Measurements from ENCODE around the gene RBBP4.

DNA sequence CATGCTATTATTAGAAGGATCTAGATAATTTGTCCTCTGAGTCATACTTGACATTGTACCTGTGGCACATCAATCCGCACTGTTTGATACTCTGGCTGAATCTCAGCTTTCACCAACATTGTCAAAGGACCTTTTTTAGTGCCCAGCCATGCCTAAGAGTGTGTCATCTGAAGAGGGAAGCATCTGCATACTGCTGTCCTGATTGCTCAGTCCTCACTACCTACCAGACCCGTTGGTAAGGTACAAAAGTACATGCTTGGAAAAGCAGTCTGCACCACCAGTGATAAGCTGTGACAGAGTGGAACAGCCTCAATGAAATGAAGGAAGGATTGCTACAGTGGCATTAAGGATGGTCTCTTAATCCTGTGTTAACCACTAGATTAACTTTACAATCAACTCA is 34.5 kb downstream of the RBBP4 start:
- TF ChIP-seq, protein P1, sequence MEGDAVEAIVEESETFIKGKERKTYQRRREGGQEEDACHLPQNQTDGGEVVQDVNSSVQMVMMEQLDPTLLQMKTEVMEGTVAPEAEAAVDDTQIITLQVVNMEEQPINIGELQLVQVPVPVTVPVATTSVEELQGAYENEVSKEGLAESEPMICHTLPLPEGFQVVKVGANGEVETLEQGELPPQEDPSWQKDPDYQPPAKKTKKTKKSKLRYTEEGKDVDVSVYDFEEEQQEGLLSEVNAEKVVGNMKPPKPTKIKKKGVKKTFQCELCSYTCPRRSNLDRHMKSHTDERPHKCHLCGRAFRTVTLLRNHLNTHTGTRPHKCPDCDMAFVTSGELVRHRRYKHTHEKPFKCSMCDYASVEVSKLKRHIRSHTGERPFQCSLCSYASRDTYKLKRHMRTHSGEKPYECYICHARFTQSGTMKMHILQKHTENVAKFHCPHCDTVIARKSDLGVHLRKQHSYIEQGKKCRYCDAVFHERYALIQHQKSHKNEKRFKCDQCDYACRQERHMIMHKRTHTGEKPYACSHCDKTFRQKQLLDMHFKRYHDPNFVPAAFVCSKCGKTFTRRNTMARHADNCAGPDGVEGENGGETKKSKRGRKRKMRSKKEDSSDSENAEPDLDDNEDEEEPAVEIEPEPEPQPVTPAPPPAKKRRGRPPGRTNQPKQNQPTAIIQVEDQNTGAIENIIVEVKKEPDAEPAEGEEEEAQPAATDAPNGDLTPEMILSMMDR (IDR thresholded peaks at IDR 0.05), result no peak
- no peak for TF ChIP-seq POLR2A (IDR thresholded peaks at IDR 0.05)
